K562 (cell line): Measurements from ENCODE around the gene LMBR1L. TPM values are rescaled to one million over a fixed set of nuclear protein-coding genes. Genes with fewer than 3 reads are reported as not detected.

ENCODE experiments used
- BDP1 ChIP-seq: IDR thresholded peaks from 3 replicates; pipeline ENCODE4 v1.6.1; 2011; ENCODE audit not compliant: insufficient read length, insufficient read depth
- CCNT2 ChIP-seq: IDR thresholded peaks from 2 replicates; pipeline ENCODE4 v1.6.1; 2011; ENCODE audit warnings: borderline replicate concordance, low read depth, mild to moderate bottlenecking, moderate library complexity, mixed read lengths, low read length; ENCODE audit not compliant: insufficient read length; ENCODE audit errors: extremely low read depth
- CHCHD3 ChIP-seq: fragments of 250-450 bp; sonication (Bioruptor Pico); IDR thresholded peaks from 2 replicates; pipeline ENCODE4 v2.1.2; 2022; ENCODE audit warnings: mild to moderate bottlenecking
- DDX20 ChIP-seq: fragments of 450-650 bp; IDR thresholded peaks from 2 replicates; pipeline ENCODE4 v1.6.1; 2016; ENCODE audit warnings: missing genetic modification characterization, low read depth, mild to moderate bottlenecking, missing compliant biosample characterization, moderate library complexity
- E2F3 ChIP-seq: fragments of 250-450 bp; sonication (Bioruptor Pico); IDR thresholded peaks from 2 replicates; pipeline ENCODE4 v1.4.0; 2020; ENCODE audit warnings: mild to moderate bottlenecking
- E4F1 ChIP-seq: fragments of 250-450 bp; sonication (Bioruptor Pico); IDR thresholded peaks from 2 replicates; pipeline ENCODE4 v1.5.0; 2021; ENCODE audit warnings: mild to moderate bottlenecking, borderline replicate concordance
- ELF2 ChIP-seq: fragments of 250-450 bp; sonication (Bioruptor Pico); IDR thresholded peaks from 2 replicates; pipeline ENCODE4 v1.5.0; 2021; ENCODE audit warnings: mild to moderate bottlenecking
- MBD1 ChIP-seq: fragments of 250-450 bp; sonication (Bioruptor Pico); IDR thresholded peaks from 2 replicates; pipeline ENCODE4 v1.8.0; 2022; ENCODE audit warnings: inconsistent platforms
- NFRKB ChIP-seq: fragments of 450-650 bp; IDR thresholded peaks from 2 replicates; pipeline ENCODE4 v1.6.1; 2016; ENCODE audit warnings: low read depth
- NR3C1 ChIP-seq: sonication (generic); formaldehyde crosslinking; IDR thresholded peaks from 2 replicates; pipeline ENCODE4 v1.8.1; 2022; ENCODE audit warnings: missing genetic modification reagents
- POLR2G ChIP-seq: fragments of 200-400 bp; formaldehyde crosslinking; IDR thresholded peaks from 2 replicates; pipeline ENCODE4 v1.6.1; 2017; ENCODE audit warnings: low read depth, mild to moderate bottlenecking, antibody characterized with exemption, low read length, moderate library complexity
- PTRF ChIP-seq: fragments of 450-650 bp; IDR thresholded peaks from 2 replicates; pipeline ENCODE4 v1.6.1; 2016; ENCODE audit warnings: mild to moderate bottlenecking, missing genetic modification characterization, missing compliant biosample characterization
- RERE ChIP-seq: sonication (generic); formaldehyde crosslinking; IDR thresholded peaks from 2 replicates; pipeline ENCODE4 v1.8.0; 2023; ENCODE audit warnings: missing genetic modification reagents, mild to moderate bottlenecking, borderline replicate concordance
- SRSF3 ChIP-seq: fragments of 200-400 bp; formaldehyde crosslinking; IDR thresholded peaks from 2 replicates; pipeline ENCODE4 v1.6.1; 2016; ENCODE audit warnings: mild to moderate bottlenecking, low read length, moderate library complexity; ENCODE audit not compliant: insufficient read depth
- ZNF239 ChIP-seq: fragments of 250-450 bp; sonication (Bioruptor Pico); IDR thresholded peaks from 2 replicates; pipeline ENCODE4 v1.4.0; 2020; ENCODE audit warnings: mild to moderate bottlenecking
- ZNF311 ChIP-seq: fragments of 250-450 bp; sonication (Bioruptor Pico); IDR thresholded peaks from 2 replicates; pipeline ENCODE4 v1.4.0; 2020; ENCODE audit warnings: mild to moderate bottlenecking, moderate library complexity
- ZNF589 ChIP-seq: fragments of 200-800 bp; sonication (Bioruptor generic); IDR thresholded peaks from 2 replicates; pipeline ENCODE4 v1.6.1; 2016; ENCODE audit warnings: low read depth, missing genetic modification characterization, missing compliant biosample characterization
- polyA plus RNA-seq, 8 experiments: library from polyadenylated mRNA; depleted of rRNA in 4 of 8; stranded (reverse) in 5 of 8; unstranded in 3 of 8; fragments of >200 nt; fragmentation: Nextera tagmentation in 2 of 8; fragmentation: Illumina TruSeq in 1 of 8; extraction: Ambion mirVana in 2 of 8; extraction: Trizol in 1 of 8; gene quantifications; 2 replicates each; pipeline versions ENCODE4 v1.2.1 to v1.2.3, GENCODE V29; 2011 to 2014; ENCODE audit warnings: inconsistent platforms in 1 of 8, missing spikeins in 1 of 8
- total RNA-seq, 7 experiments: library from RNA; depleted of rRNA in 6 of 7; stranded (reverse); fragments of >200 nt in 6 of 7; fragmentation: Illumina TruSeq in 2 of 7; extraction: Trizol in 2 of 7; gene quantifications; 2 replicates each; pipeline versions ENCODE4 v1.2.1 to v1.2.3, GENCODE V29; 2011 to 2021; ENCODE audit warnings: low replicate concordance in 1 of 7

LMBR1L gene
- total and polyA plus RNA-seq, 9 of the 15 experiments (the other 6 are each of a cell fraction or from before 2014, with no cell fraction given): 2.5 to 57.0 (median 31.1) TPM

DNA sequence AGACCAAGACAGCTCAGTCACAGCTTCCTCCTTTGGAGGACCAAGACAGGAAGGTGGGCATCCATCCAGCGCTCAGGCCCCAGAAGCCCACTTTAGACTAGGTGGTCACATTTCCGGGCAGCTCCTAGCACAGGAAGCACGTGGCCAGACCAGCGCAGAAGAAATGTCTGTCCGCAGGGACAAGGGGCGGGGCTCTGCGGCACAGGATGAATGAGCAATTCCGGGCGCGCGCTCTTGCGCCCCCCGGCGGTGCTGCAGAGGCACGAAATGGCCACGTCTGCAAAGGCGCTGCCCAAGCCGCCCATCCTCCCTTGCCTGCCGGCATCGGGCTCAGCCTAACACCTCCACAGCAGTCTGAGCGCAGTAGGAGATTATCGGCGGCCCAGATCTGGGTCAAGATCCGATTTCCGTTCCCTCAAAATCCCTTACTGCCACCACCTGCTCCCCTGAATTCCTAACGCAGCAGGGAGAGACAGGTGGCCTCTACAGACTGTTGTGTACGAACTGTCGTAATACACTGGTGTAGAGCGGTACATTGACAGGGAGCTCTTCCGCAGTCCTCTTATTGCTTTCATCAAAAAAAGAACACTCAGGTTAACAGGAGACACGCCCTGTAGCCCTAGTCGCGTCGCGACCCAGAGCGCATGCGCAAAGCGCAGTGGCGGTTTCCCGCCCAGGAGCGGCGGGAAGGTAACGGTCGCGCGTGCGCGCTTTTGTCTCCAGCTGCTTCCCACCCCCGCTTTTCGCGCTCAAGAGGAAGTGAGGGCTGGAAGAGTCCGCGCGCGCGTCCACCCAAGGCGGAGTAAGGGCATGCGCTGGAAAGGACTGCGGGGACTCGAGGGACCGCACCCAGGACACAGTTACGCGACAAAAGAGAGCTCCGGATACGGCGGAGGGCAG is 19.8 kb upstream of the LMBR1L start (continued):
- TF ChIP-seq NFRKB (peak; percentile 40), ZNF311 (no peak), CHCHD3 (no peak), E2F3 (peak; percentile 99), BDP1 (no peak), E4F1 (CRISPR knock-in tag) (no peak; the same call in 1 of the 2 replicates), ZNF239 (CRISPR knock-in tag) (no peak; the same call in 1 of the 2 replicates), NR3C1 (CRISPR knock-in tag) (no peak; the same call in 1 of the 2 replicates), DDX20 (tag) (no peak), RERE (CRISPR knock-in tag) (0 out of 2 replicates have a peak, but pooled peaks have one; percentile 82), PTRF (no peak; the same call in 1 of the 2 replicates), ELF2 (CRISPR knock-in tag) (peak; percentile 72; the same call in 1 of the 2 replicates), POLR2G (peak; percentile 87), CCNT2 (peak; percentile 72), SRSF3 (peak; percentile 43; the same call in 1 of the 2 replicates), ZNF589 (0 out of 2 replicates have a peak, but pooled peaks have one; percentile 58), MBD1 (CRISPR knock-in tag) (no peak)
